A549 (cell line): Measurements from ENCODE around the gene HASPIN. TPM values are rescaled to one million over a fixed set of nuclear protein-coding genes. Genes with fewer than 3 reads are reported as not detected.

Experiments used
- ATAC-seq, 2 experiments: fragments of 200-7000 bp in 1 of 2; fragments of >200 bp in 1 of 2; cut with Nextera tagmentation in 1 of 2; cut with Tn5 transposase in 1 of 2; 3 replicates each; pipeline versions ENCODE4 v1.8.0 to v1.9.1; 2018 to 2020; ENCODE audit warnings: mild to moderate bottlenecking in 1 of 2, moderate library complexity in 1 of 2
- CTCF ChIA-PET: fragments of 300-600 bp; sonication (Branson Sonifier 250); formaldehyde crosslinking; extraction: SDS; loops from one replicate; lab custom pipeline; 2021; ENCODE audit warnings: antibody characterized with exemption, inconsistent platforms; lab: Yijun Ruan, JAX
- POLR2A ChIA-PET: fragments of 350-600 bp; formaldehyde crosslinking; extraction: SDS; loops from one replicate; lab custom pipeline; 2021; ENCODE audit warnings: antibody characterized with exemption, inconsistent platforms; lab: Yijun Ruan, JAX
- DNase-seq, 2 experiments: peaks; one replicate each; pipeline versions ENCODE4 v3.0.0 to v3.0.0-alpha.2; 2011 to 2016; ENCODE audit warnings: low read depth in 1 of 2, low spot score in 1 of 2
- FAIRE-seq: peaks from 2 replicates; lab custom pipeline; 2011; peaks lifted over from hg19 to GRCh38; lab: Jason Lieb, UNC
- H3K27ac ChIP-seq, 2 experiments: fragments of >200 bp; sonication (Bioruptor Twin); formaldehyde crosslinking; 3 replicates each; pipeline ENCODE4 v1.5.1; 2016 to 2017
- H3K4me1 ChIP-seq: fragments of >200 bp; sonication (Bioruptor Twin); formaldehyde crosslinking; 3 replicates; pipeline ENCODE4 v1.6.1; 2016
- H3K4me2 ChIP-seq: fragments of >200 bp; sonication (Bioruptor Twin); formaldehyde crosslinking; 3 replicates; pipeline ENCODE4 v1.6.1; 2016
- H3K4me3 ChIP-seq: fragments of >200 bp; sonication (Bioruptor Twin); formaldehyde crosslinking; 3 replicates; pipeline ENCODE4 v1.5.1; 2016
- H3K9me3 ChIP-seq: fragments of >200 bp; sonication (Bioruptor Twin); formaldehyde crosslinking; 3 replicates; pipeline ENCODE4 v1.6.1; 2016
- ATOH8 ChIP-seq: fragments of 250-450 bp; sonication (Bioruptor Pico); IDR thresholded peaks from 2 replicates; pipeline ENCODE4 v1.5.0; 2020; ENCODE audit warnings: low read depth, mild to moderate bottlenecking, moderate library complexity
- CBX2 ChIP-seq: fragments of 200-600 bp; sonication (generic); IDR thresholded peaks from 2 replicates; pipeline ENCODE4 v1.6.1; 2016; ENCODE audit warnings: low read depth, mild to moderate bottlenecking, borderline replicate concordance
- FOSB ChIP-seq: fragments of 250-450 bp; sonication (Bioruptor Pico); IDR thresholded peaks from 2 replicates; pipeline ENCODE4 v1.5.0; 2020; ENCODE audit warnings: mild to moderate bottlenecking, moderate library complexity
- FOSL2 ChIP-seq, 2 experiments: fragments of 450-650 bp in 1 of 2; fragments of >200 bp in 1 of 2; sonication (Bioruptor Twin) in 1 of 2; formaldehyde crosslinking; IDR thresholded peaks; 2 replicates each; pipeline versions ENCODE4 v1.5.0 to v1.6.1; 2016 to 2020; ENCODE audit warnings: mild to moderate bottlenecking in 1 of 2, moderate library complexity in 1 of 2
- HOXA7 ChIP-seq: fragments of 250-450 bp; sonication (Bioruptor Pico); IDR thresholded peaks from 2 replicates; pipeline ENCODE4 v1.5.0; 2020; ENCODE audit warnings: mild to moderate bottlenecking, moderate library complexity
- KDM5A ChIP-seq: fragments of 200-600 bp; sonication (generic); IDR thresholded peaks from 2 replicates; pipeline ENCODE4 v1.6.1; 2016; ENCODE audit warnings: antibody characterized with exemption, mild to moderate bottlenecking
- RARB ChIP-seq: fragments of 250-450 bp; sonication (Bioruptor Pico); IDR thresholded peaks from 2 replicates; pipeline ENCODE4 v1.8.0; 2021; ENCODE audit warnings: mild to moderate bottlenecking, moderate library complexity
- RCOR1 ChIP-seq: fragments of 150-350 bp; IDR thresholded peaks from 2 replicates; pipeline ENCODE4 v1.6.1; 2014; ENCODE audit warnings: antibody characterized with exemption, low read length, low read depth
- RFX5 ChIP-seq: fragments of 450-650 bp; IDR thresholded peaks from 2 replicates; pipeline ENCODE4 v1.7.1; 2014; ENCODE audit warnings: antibody characterized with exemption, mild to moderate bottlenecking, moderate library complexity
- TFCP2L1 ChIP-seq: fragments of 250-450 bp; sonication (Bioruptor Pico); IDR thresholded peaks from 2 replicates; pipeline ENCODE4 v1.5.0; 2021; ENCODE audit warnings: mild to moderate bottlenecking
- ZNF302 ChIP-seq: fragments of 250-450 bp; sonication (Bioruptor Pico); IDR thresholded peaks from 2 replicates; pipeline ENCODE4 v1.9.0; 2021; ENCODE audit warnings: inconsistent platforms, mild to moderate bottlenecking, moderate library complexity
- WGBS: methylation state at CpG from one replicate; pipeline ENCODE4 v1.1.6; 2017; ENCODE audit errors: missing lambda C conversion rate; 5-methylcytosine and 5-hydroxymethylcytosine counted together
- polyA plus RNA-seq, 4 experiments: library from polyadenylated mRNA; depleted of rRNA in 3 of 4; stranded (reverse); fragments of >200 nt; fragmentation: RNase III in 1 of 4; extraction: RNeasy Plus Mini Kit Qiagen cat#74134 plus additional on column Dnase treatment in 1 of 4; gene quantifications; 2 replicates in 3 of 4; 3 replicates in 1 of 4; pipeline ENCODE4 v1.2.3, GENCODE V29; 2011 to 2017
- TF ChIP-seq, protein P1 (sequence below): IDR thresholded peaks from 2 replicates; pipeline ENCODE4 v1.6.1; 2012; ENCODE audit warnings: low read depth, borderline replicate concordance
- TF ChIP-seq, protein P2 (sequence below): fragments of 450-650 bp; IDR thresholded peaks from 2 replicates; pipeline ENCODE4 v1.6.1; 2014; ENCODE audit warnings: antibody characterized with exemption
- TF ChIP-seq, protein P3 (sequence below): IDR thresholded peaks from 2 replicates; pipeline ENCODE4 v1.6.1; 2012
- TF ChIP-seq, protein P4 (sequence below): fragments of >200 bp; sonication (Bioruptor Twin); formaldehyde crosslinking; IDR thresholded peaks from 3 replicates; pipeline ENCODE4 v1.5.1; 2016
- TF ChIP-seq, protein P5 (sequence below): fragments of 250-450 bp; sonication (Bioruptor Pico); IDR thresholded peaks from 2 replicates; pipeline ENCODE4 v1.5.0; 2021; ENCODE audit warnings: mild to moderate bottlenecking, moderate library complexity, borderline replicate concordance

The HASPIN gene
- polyA plus RNA-seq, 2 of the 4 experiments (the other 2 are of a cell fraction), result 8.7 to 11.5 TPM

GRCh38 chr17:3750296-3750695 lies 26.6 kb downstream of the HASPIN start:
- no peak for FAIRE-seq
- no peak overlapping the region for H3K4me2 ChIP-seq
- ChIA-PET POLR2A (no interaction called here), CTCF (interaction anchor here (1.8 to 10.1 kb wide), 2 partner anchors 14 to 96 kb away, joined by 5 to 176 read pairs; partner anchors contain the start of gene NCBP3)
- 71% methylated on average over 17 of the region's 17 CpGs for WGBS
- no peaks in the 10 kb centered on the region for H3K9me3 ChIP-seq
- peaks cover 9% of the 10 kb centered on the region; the same call in 1 of the 3 replicates for H3K4me1 ChIP-seq
- TF ChIP-seq, protein P1, sequence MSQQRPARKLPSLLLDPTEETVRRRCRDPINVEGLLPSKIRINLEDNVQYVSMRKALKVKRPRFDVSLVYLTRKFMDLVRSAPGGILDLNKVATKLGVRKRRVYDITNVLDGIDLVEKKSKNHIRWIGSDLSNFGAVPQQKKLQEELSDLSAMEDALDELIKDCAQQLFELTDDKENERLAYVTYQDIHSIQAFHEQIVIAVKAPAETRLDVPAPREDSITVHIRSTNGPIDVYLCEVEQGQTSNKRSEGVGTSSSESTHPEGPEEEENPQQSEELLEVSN, result no peak
- no peak for TF ChIP-seq CBX2
- no peak for TF ChIP-seq RCOR1
- H3K27ac ChIP-seq, result no peak overlapping the region
- ATAC-seq, result no peak
- no peak overlapping the region for H3K4me3 ChIP-seq
- DNase-seq, result no peak

DNA sequence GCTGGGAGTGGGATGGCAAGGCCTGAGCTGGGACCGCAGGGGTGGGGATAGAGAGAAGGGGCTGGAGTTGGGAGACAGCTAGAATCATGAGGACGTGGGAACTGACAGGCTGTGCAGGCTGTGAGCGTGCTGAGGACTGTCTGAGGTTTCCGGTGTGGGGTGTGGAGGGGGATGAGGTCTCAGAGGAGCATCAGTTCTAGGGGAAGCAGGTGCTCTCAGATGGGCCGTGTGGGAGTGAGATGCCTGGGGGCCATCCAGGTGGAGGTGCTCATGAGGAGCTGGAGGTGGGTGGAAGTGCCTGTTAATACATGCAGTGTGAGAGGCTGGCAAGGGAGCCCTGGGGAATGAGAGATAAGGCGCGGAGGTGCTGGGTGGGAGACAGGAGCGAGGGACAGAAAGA lies 27.2 kb downstream of the HASPIN start:
- no peak for ATAC-seq
- ChIA-PET CTCF (interaction anchor here (0.9 to 10.1 kb wide), 6 partner anchors 9 to 112 kb away, joined by 3 to 176 read pairs (median 5); no protein-coding TSS in a partner anchor), POLR2A (no interaction called here)
- DNase-seq, result no peak
- no peak for TF ChIP-seq ZNF302
- TF ChIP-seq, protein P2, sequence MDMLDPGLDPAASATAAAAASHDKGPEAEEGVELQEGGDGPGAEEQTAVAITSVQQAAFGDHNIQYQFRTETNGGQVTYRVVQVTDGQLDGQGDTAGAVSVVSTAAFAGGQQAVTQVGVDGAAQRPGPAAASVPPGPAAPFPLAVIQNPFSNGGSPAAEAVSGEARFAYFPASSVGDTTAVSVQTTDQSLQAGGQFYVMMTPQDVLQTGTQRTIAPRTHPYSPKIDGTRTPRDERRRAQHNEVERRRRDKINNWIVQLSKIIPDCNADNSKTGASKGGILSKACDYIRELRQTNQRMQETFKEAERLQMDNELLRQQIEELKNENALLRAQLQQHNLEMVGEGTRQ, result no peak
- TF ChIP-seq, protein P3, sequence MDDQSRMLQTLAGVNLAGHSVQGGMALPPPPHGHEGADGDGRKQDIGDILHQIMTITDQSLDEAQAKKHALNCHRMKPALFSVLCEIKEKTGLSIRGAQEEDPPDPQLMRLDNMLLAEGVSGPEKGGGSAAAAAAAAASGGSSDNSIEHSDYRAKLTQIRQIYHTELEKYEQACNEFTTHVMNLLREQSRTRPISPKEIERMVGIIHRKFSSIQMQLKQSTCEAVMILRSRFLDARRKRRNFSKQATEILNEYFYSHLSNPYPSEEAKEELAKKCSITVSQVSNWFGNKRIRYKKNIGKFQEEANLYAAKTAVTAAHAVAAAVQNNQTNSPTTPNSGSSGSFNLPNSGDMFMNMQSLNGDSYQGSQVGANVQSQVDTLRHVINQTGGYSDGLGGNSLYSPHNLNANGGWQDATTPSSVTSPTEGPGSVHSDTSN, result no peak
- TF ChIP-seq, protein P4, sequence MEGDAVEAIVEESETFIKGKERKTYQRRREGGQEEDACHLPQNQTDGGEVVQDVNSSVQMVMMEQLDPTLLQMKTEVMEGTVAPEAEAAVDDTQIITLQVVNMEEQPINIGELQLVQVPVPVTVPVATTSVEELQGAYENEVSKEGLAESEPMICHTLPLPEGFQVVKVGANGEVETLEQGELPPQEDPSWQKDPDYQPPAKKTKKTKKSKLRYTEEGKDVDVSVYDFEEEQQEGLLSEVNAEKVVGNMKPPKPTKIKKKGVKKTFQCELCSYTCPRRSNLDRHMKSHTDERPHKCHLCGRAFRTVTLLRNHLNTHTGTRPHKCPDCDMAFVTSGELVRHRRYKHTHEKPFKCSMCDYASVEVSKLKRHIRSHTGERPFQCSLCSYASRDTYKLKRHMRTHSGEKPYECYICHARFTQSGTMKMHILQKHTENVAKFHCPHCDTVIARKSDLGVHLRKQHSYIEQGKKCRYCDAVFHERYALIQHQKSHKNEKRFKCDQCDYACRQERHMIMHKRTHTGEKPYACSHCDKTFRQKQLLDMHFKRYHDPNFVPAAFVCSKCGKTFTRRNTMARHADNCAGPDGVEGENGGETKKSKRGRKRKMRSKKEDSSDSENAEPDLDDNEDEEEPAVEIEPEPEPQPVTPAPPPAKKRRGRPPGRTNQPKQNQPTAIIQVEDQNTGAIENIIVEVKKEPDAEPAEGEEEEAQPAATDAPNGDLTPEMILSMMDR, result no peak
- TF ChIP-seq FOSB (CRISPR knock-in tag), result no peak
- TF ChIP-seq, protein P5, sequence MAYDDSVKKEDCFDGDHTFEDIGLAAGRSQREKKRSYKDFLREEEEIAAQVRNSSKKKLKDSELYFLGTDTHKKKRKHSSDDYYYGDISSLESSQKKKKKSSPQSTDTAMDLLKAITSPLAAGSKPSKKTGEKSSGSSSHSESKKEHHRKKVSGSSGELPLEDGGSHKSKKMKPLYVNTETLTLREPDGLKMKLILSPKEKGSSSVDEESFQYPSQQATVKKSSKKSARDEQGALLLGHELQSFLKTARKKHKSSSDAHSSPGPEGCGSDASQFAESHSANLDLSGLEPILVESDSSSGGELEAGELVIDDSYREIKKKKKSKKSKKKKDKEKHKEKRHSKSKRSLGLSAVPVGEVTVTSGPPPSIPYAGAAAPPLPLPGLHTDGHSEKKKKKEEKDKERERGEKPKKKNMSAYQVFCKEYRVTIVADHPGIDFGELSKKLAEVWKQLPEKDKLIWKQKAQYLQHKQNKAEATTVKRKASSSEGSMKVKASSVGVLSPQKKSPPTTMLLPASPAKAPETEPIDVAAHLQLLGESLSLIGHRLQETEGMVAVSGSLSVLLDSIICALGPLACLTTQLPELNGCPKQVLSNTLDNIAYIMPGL (CRISPR knock-in tag), result no peak
- TF ChIP-seq TFCP2L1 (CRISPR knock-in tag), result no peak
- no peak for TF ChIP-seq ATOH8 (CRISPR knock-in tag)
- TF ChIP-seq KDM5A, result no peak
- no peak for TF ChIP-seq FOSL2 (IDR thresholded peaks at IDR 0.05)
- TF ChIP-seq FOSL2 (CRISPR knock-in tag; IDR thresholded peaks at IDR 0.05), result no peak
- no peak for TF ChIP-seq RFX5
- TF ChIP-seq HOXA7 (CRISPR knock-in tag), result no peak
- no peak for TF ChIP-seq RARB (CRISPR knock-in tag)
- Histone ChIP-seq H3K4me1 (peaks cover 9% of the 10 kb centered on the region; the same call in 1 of the 3 replicates), H3K9me3 (no peaks in the 10 kb centered on the region), H3K4me3 (no peak overlapping the region), H3K4me2 (no peak overlapping the region), H3K27ac (no peak overlapping the region)
- 76% methylated on average over 8 of the region's 8 CpGs for WGBS
- FAIRE-seq, result no peak
